ENCODE data around the gene CRYBB3. TPM values are rescaled to one million over a fixed set of nuclear protein-coding genes. Genes with fewer than 3 reads are reported as not detected.
"Not testable (repeated sequence)": the region's sequence is repeated elsewhere in the genome, so short reads cannot be mapped to it uniquely, and the experiment has no call there.

CRYBB3 gene
- total RNA-seq, 2 experiments from 2014 or later: not detected

- DNase-seq: no peak
- CTCF ChIA-PET: interaction anchor here (0.7 to 2.5 kb wide), 7 partner anchors 12 to 212 kb away, joined by 3 to 15 read pairs (median 4); no protein-coding TSS in a partner anchor
- intact Hi-C loops (cut with micrococcal nuclease): loop anchor here (10.0 kb wide), 1 partner anchor 134 kb away; no protein-coding TSS in a partner anchor
- Mint-ChIP-seq H3K4me1 (ENCODE audit: low read depth) (no peaks in the 10 kb centered on the region), H3K27ac (no peak overlapping the region), H3K4me3 (no peak overlapping the region), H3K9me3 (no peaks in the 10 kb centered on the region), H3K36me3 (ENCODE audit: low read depth) (no peaks in the 10 kb centered on the region), H3K27me3 (ENCODE audit: low read depth) (no peaks in the 10 kb centered on the region)
Observed at GRCh38 chr22:25200967-25201366, 1.3 kb downstream of the CRYBB3 start.

- CTCF ChIA-PET: interaction anchor here (0.6 to 2.5 kb wide), 17 partner anchors 11 to 586 kb away, joined by 3 to 15 read pairs (median 4); no protein-coding TSS in a partner anchor
- intact Hi-C loops (cut with micrococcal nuclease): loop anchor here (10.0 kb wide), 1 partner anchor 133 kb away; no protein-coding TSS in a partner anchor
- Mint-ChIP-seq H3K36me3 (ENCODE audit: low read depth) (no peaks in the 10 kb centered on the region), H3K4me1 (ENCODE audit: low read depth) (no peaks in the 10 kb centered on the region), H3K9me3 (no peaks in the 10 kb centered on the region), H3K27me3 (ENCODE audit: low read depth) (no peaks in the 10 kb centered on the region), H3K27ac (no peak overlapping the region), H3K4me3 (no peak overlapping the region)
- DNase-seq: no peak
Observed at GRCh38 chr22:25201557-25202273, 2.1 kb downstream of the CRYBB3 start.

GRCh38 chr22:25202290-25202921 is 2.7 kb downstream of the CRYBB3 start:
- H3K27me3 Mint-ChIP-seq (ENCODE audit: low read depth): no peaks in the 10 kb centered on the region
- no peak overlapping the region for H3K27ac Mint-ChIP-seq
- intact Hi-C loops (cut with micrococcal nuclease): loop anchor here (10.0 kb wide), 1 partner anchor 132 kb away; no protein-coding TSS in a partner anchor
- no peak overlapping the region for H3K4me3 Mint-ChIP-seq
- CTCF ChIA-PET: interaction anchor here (0.6 to 2.5 kb wide), 16 partner anchors 10 to 586 kb away, joined by 3 to 15 read pairs (median 4); no protein-coding TSS in a partner anchor
- DNase-seq: peak; percentile 77
- no peaks in the 10 kb centered on the region for H3K4me1 Mint-ChIP-seq (ENCODE audit: low read depth)
- no peaks in the 10 kb centered on the region for H3K36me3 Mint-ChIP-seq (ENCODE audit: low read depth)
- H3K9me3 Mint-ChIP-seq: no peaks in the 10 kb centered on the region

GRCh38 chr22:25203082-25203481 is 3.4 kb downstream of the CRYBB3 start:
- Mint-ChIP-seq H3K9me3 (no peaks in the 10 kb centered on the region), H3K27ac (no peak overlapping the region), H3K36me3 (ENCODE audit: low read depth) (no peaks in the 10 kb centered on the region), H3K27me3 (ENCODE audit: low read depth) (no peaks in the 10 kb centered on the region), H3K4me3 (no peak overlapping the region), H3K4me1 (ENCODE audit: low read depth) (no peaks in the 10 kb centered on the region)
- CTCF ChIA-PET: interaction anchor here (0.7 to 2.5 kb wide), 11 partner anchors 10 to 324 kb away, joined by 3 to 15 read pairs (median 3); no protein-coding TSS in a partner anchor
- no peak for DNase-seq
- intact Hi-C loops (cut with micrococcal nuclease): loop anchor here (10.0 kb wide), 1 partner anchor 132 kb away; no protein-coding TSS in a partner anchor

GRCh38 chr22:25204547-25204946 is 4.9 kb downstream of the CRYBB3 start:
- H3K4me3 Mint-ChIP-seq, H3K27ac Mint-ChIP-seq: not testable (repeated sequence)
- intact Hi-C loops (cut with micrococcal nuclease): loop anchor here (10.0 kb wide), 1 partner anchor 130 kb away; no protein-coding TSS in a partner anchor

GRCh38 chr22:25205847-25206246 is 6.2 kb downstream of the CRYBB3 start:
- no peak for DNase-seq
- Mint-ChIP-seq H3K27ac (no peak overlapping the region), H3K27me3 (ENCODE audit: low read depth) (no peaks in the 10 kb centered on the region), H3K36me3 (ENCODE audit: low read depth) (no peaks in the 10 kb centered on the region), H3K4me1 (ENCODE audit: low read depth) (no peaks in the 10 kb centered on the region), H3K9me3 (no peaks in the 10 kb centered on the region), H3K4me3 (no peak overlapping the region)
- CTCF ChIA-PET: interaction anchor here (1.2 kb wide), 1 partner anchor 30 kb away, joined by 3 read pairs; no protein-coding TSS in a partner anchor
- intact Hi-C loops (cut with micrococcal nuclease): loop anchor here (10.0 kb wide), 1 partner anchor 129 kb away; no protein-coding TSS in a partner anchor

More at GRCh38 chr22:25204547-25204946, 4.9 kb downstream of the CRYBB3 start:
- not testable (repeated sequence) for DNase-seq; H3K9me3 Mint-ChIP-seq; H3K36me3 Mint-ChIP-seq (ENCODE audit: low read depth); H3K27me3 Mint-ChIP-seq (ENCODE audit: low read depth); H3K4me1 Mint-ChIP-seq (ENCODE audit: low read depth)
- CTCF ChIA-PET: interaction anchor here (0.7 to 2.2 kb wide), 4 partner anchors 28 to 354 kb away, joined by 3 to 6 read pairs (median 4); no protein-coding TSS in a partner anchor

- DNase-seq: no peak
- no peak overlapping the region for H3K4me3 Mint-ChIP-seq
- H3K9me3 Mint-ChIP-seq: no peaks in the 10 kb centered on the region
- H3K27me3 Mint-ChIP-seq (ENCODE audit: low read depth): no peaks in the 10 kb centered on the region
- H3K36me3 Mint-ChIP-seq (ENCODE audit: low read depth): no peaks in the 10 kb centered on the region
- H3K4me1 Mint-ChIP-seq (ENCODE audit: low read depth): no peaks in the 10 kb centered on the region
- intact Hi-C loops (cut with micrococcal nuclease): loop anchor here (10.0 kb wide), 1 partner anchor 128 kb away; no protein-coding TSS in a partner anchor
- H3K27ac Mint-ChIP-seq: no peak overlapping the region
- CTCF ChIA-PET: no interaction called here
Observed at GRCh38 chr22:25206998-25207397, 7.3 kb downstream of the CRYBB3 start.

- no peaks in the 10 kb centered on the region for H3K4me1 Mint-ChIP-seq (ENCODE audit: low read depth)
- no peaks in the 10 kb centered on the region for H3K9me3 Mint-ChIP-seq
- CTCF ChIA-PET: no interaction called here
- intact Hi-C loops (cut with micrococcal nuclease): loop anchor here (10.0 kb wide), 1 partner anchor 127 kb away; no protein-coding TSS in a partner anchor
- no peaks in the 10 kb centered on the region for H3K36me3 Mint-ChIP-seq (ENCODE audit: low read depth)
- DNase-seq: no peak
- no peak overlapping the region for H3K4me3 Mint-ChIP-seq
- H3K27me3 Mint-ChIP-seq (ENCODE audit: low read depth): no peaks in the 10 kb centered on the region
- H3K27ac Mint-ChIP-seq: no peak overlapping the region
Observed at GRCh38 chr22:25207553-25208157, 8.0 kb downstream of the CRYBB3 start.

- DNase-seq: no peak
- Mint-ChIP-seq H3K4me1 (ENCODE audit: low read depth) (no peaks in the 10 kb centered on the region), H3K9me3 (no peaks in the 10 kb centered on the region), H3K4me3 (no peak overlapping the region), H3K27ac (no peak overlapping the region), H3K36me3 (ENCODE audit: low read depth) (no peaks in the 10 kb centered on the region), H3K27me3 (ENCODE audit: low read depth) (no peaks in the 10 kb centered on the region)
- intact Hi-C loops (cut with micrococcal nuclease): loop anchor here (10.0 kb wide), 1 partner anchor 126 kb away; no protein-coding TSS in a partner anchor
- CTCF ChIA-PET: no interaction called here
Observed at GRCh38 chr22:25208328-25208727, 8.7 kb downstream of the CRYBB3 start.

GRCh38 chr22:25208743-25209505 is 9.3 kb downstream of the CRYBB3 start:
- no peaks in the 10 kb centered on the region for H3K4me1 Mint-ChIP-seq (ENCODE audit: low read depth)
- H3K9me3 Mint-ChIP-seq: no peaks in the 10 kb centered on the region
- H3K27me3 Mint-ChIP-seq (ENCODE audit: low read depth): no peaks in the 10 kb centered on the region
- intact Hi-C loops (cut with micrococcal nuclease): loop anchor here (10.0 kb wide), 1 partner anchor 126 kb away; no protein-coding TSS in a partner anchor
- no peak overlapping the region for H3K4me3 Mint-ChIP-seq
- no peak for DNase-seq
- no peak overlapping the region for H3K27ac Mint-ChIP-seq
- CTCF ChIA-PET: interaction anchor here (1.7 kb wide), 1 partner anchor 10 kb away, joined by 5 read pairs; the partner anchor contains the start of gene CRYBB2
- no peaks in the 10 kb centered on the region for H3K36me3 Mint-ChIP-seq (ENCODE audit: low read depth)

- intact Hi-C loops (cut with micrococcal nuclease): no loop called here
- DNase-seq: no peak
- no peaks in the 10 kb centered on the region for H3K4me1 Mint-ChIP-seq (ENCODE audit: low read depth)
Observed at GRCh38 chr22:25210793-25211192, 11.1 kb downstream of the CRYBB3 start.

More at GRCh38 chr22:25210793-25211192, 11.1 kb downstream of the CRYBB3 start:
- Mint-ChIP-seq H3K27me3 (ENCODE audit: low read depth) (no peaks in the 10 kb centered on the region), H3K9me3 (no peaks in the 10 kb centered on the region), H3K36me3 (ENCODE audit: low read depth) (no peaks in the 10 kb centered on the region), H3K4me3 (no peak overlapping the region), H3K27ac (no peak overlapping the region)
- CTCF ChIA-PET: interaction anchor here (1.1 to 1.7 kb wide), 2 partner anchors 8 to 14 kb away, joined by 3 to 5 read pairs; partner anchors contain the start of gene CRYBB2
